GM12878 (cell line): Measurements from ENCODE around the gene MAL. TPM values are rescaled to one million over a fixed set of nuclear protein-coding genes. Genes with fewer than 3 reads are reported as not detected.

Experiments used
- ATAC-seq: fragments of 200-7000 bp; cut with Tn5 transposase; 3 replicates; pipeline ENCODE4 v1.9.1; 2020; ENCODE audit warnings: mild to moderate bottlenecking, moderate library complexity
- BruUV-seq: library from RNA; stranded (reverse); fragments of 400-500 nt; replicated peaks from 2 replicates; lab custom pipeline; 2021; lab: Mats Ljungman, UMichigan
- CTCF ChIA-PET: fragments of 300-600 bp; sonication (Branson Sonifier 250); formaldehyde crosslinking; extraction: SDS; loops from one replicate; lab custom pipeline; 2021; ENCODE audit warnings: inconsistent platforms; lab: Yijun Ruan, JAX
- POLR2A ChIA-PET: fragments of 350-600 bp; formaldehyde crosslinking; extraction: SDS; loops from one replicate; lab custom pipeline; 2021; ENCODE audit warnings: inconsistent platforms; lab: Charles Lee
- RAD21 ChIA-PET: fragments of 300-600 bp; sonication (Branson Sonifier 250); formaldehyde crosslinking; loops from one replicate; lab custom pipeline; 2023; ENCODE audit warnings: antibody characterized with exemption; ENCODE audit not compliant: unreplicated experiment; lab: Charles Lee
- SMC1A ChIA-PET: fragments of 300-600 bp; sonication (Branson Sonifier 250); formaldehyde crosslinking; loops from one replicate; lab custom pipeline; 2023; ENCODE audit not compliant: unreplicated experiment, uncharacterized antibody; lab: Charles Lee
- DNase-seq: peaks from one replicate; pipeline ENCODE4 v3.0.0-alpha.2; 2011; ENCODE audit warnings: low read depth, low spot score
- FAIRE-seq: peaks from 3 replicates; lab custom pipeline; 2011; peaks lifted over from hg19 to GRCh38; lab: Jason Lieb, UNC
- H2AFZ ChIP-seq: 2 replicates; pipeline ENCODE4 v1.6.0; 2011; ENCODE audit warnings: low read depth, low read length, control low read depth; ENCODE audit not compliant: control insufficient read depth
- H3K27ac ChIP-seq: 2 replicates; pipeline ENCODE4 v1.5.1; 2011; ENCODE audit warnings: control low read depth; ENCODE audit not compliant: control insufficient read depth, insufficient read depth
- H3K27me3 ChIP-seq, 2 experiments: replicated peaks in 1 of 2; 2 replicates each; pipeline versions ENCODE4 v1.6.0 to v1.6.1; 2011; ENCODE audit warnings: low read length in 1 of 2; ENCODE audit not compliant: control insufficient read depth in 2 of 2, insufficient read depth in 2 of 2
- H3K36me3 ChIP-seq, 2 experiments: 2 replicates each; pipeline ENCODE4 v1.5.1; 2011; ENCODE audit warnings: low read length in 1 of 2; ENCODE audit not compliant: control insufficient read depth in 2 of 2, insufficient read depth in 2 of 2
- H3K4me1 ChIP-seq: 2 replicates; pipeline ENCODE4 v1.6.1; 2011; ENCODE audit warnings: mild to moderate bottlenecking, low read length, moderate library complexity, mixed read lengths; ENCODE audit not compliant: control insufficient read depth, insufficient read depth
- H3K4me2 ChIP-seq: 2 replicates; pipeline ENCODE4 v1.6.0; 2011; ENCODE audit warnings: control low read depth; ENCODE audit not compliant: control insufficient read depth, insufficient read depth
- H3K4me3 ChIP-seq: fragments of 200-600 bp; sonication (generic); 2 replicates; pipeline ENCODE4 v1.5.1; 2016
- H3K79me2 ChIP-seq: 2 replicates; pipeline ENCODE4 v1.6.0; 2011; ENCODE audit warnings: low read length; ENCODE audit not compliant: control insufficient read depth, insufficient read depth
- H3K9ac ChIP-seq: 2 replicates; pipeline ENCODE4 v1.8.0; 2011; ENCODE audit warnings: low read length, control low read depth, mixed read lengths; ENCODE audit not compliant: control insufficient read depth, insufficient read depth
- H3K9me3 ChIP-seq: replicated peaks from 3 replicates; pipeline ENCODE4 v1.5.1; 2011; ENCODE audit warnings: mild to moderate bottlenecking, low read length; ENCODE audit not compliant: control insufficient read depth, insufficient read depth
- H4K20me1 ChIP-seq: 2 replicates; pipeline ENCODE4 v1.6.0; 2011; ENCODE audit not compliant: control insufficient read depth, insufficient read depth
- BCL3 ChIP-seq: IDR thresholded peaks from 2 replicates; pipeline ENCODE4 v1.6.1; 2011; ENCODE audit warnings: borderline replicate concordance, low read depth, mild to moderate bottlenecking, moderate library complexity, low read length; ENCODE audit not compliant: insufficient read depth, poor library complexity, severe bottlenecking
- CHD2 ChIP-seq: IDR thresholded peaks from 2 replicates; pipeline ENCODE4 v1.6.1; 2011; ENCODE audit warnings: low read depth, low read length, improper control_type of control experiment, borderline replicate concordance
- FOS ChIP-seq: IDR thresholded peaks from 3 replicates; pipeline ENCODE4 v1.6.1; 2011; ENCODE audit warnings: borderline replicate concordance; ENCODE audit not compliant: insufficient read length; ENCODE audit errors: extremely low read depth
- GABPA ChIP-seq: IDR thresholded peaks from 2 replicates; pipeline ENCODE4 v1.6.1; 2014; ENCODE audit warnings: antibody characterized with exemption, low read depth, mild to moderate bottlenecking, inconsistent platforms
- GATAD2B ChIP-seq: fragments of 450-650 bp; conservative IDR thresholded peaks from 2 replicates; pipeline ENCODE4 v1.6.1; 2017; ENCODE audit warnings: low read depth, mild to moderate bottlenecking, moderate library complexity
- HDAC2 ChIP-seq: fragments of 200-600 bp; sonication (generic); IDR thresholded peaks from 2 replicates; pipeline ENCODE4 v1.6.1; 2017
- IKZF2 ChIP-seq, 2 experiments: fragments of 450-650 bp; IDR thresholded peaks; 2 replicates each; pipeline ENCODE4 v1.6.1; 2017; ENCODE audit warnings: mild to moderate bottlenecking in 2 of 2, moderate library complexity in 2 of 2
- JUNB ChIP-seq: IDR thresholded peaks from 2 replicates; pipeline ENCODE4 v1.6.1; 2016; ENCODE audit warnings: antibody characterized with exemption, mild to moderate bottlenecking
- MLLT1 ChIP-seq: fragments of 450-650 bp; IDR thresholded peaks from 2 replicates; pipeline ENCODE4 v1.6.1; 2016; ENCODE audit warnings: mild to moderate bottlenecking
- NFXL1 ChIP-seq: fragments of 450-650 bp; IDR thresholded peaks from 2 replicates; pipeline ENCODE4 v1.6.1; 2017; ENCODE audit warnings: antibody characterized with exemption, mild to moderate bottlenecking, borderline replicate concordance
- PAX8 ChIP-seq: fragments of 450-650 bp; IDR thresholded peaks from 2 replicates; pipeline ENCODE4 v1.6.1; 2017; ENCODE audit warnings: mild to moderate bottlenecking, moderate library complexity
- RBBP5 ChIP-seq: fragments of 200-600 bp; sonication (generic); conservative IDR thresholded peaks from 2 replicates; pipeline ENCODE4 v1.6.1; 2016
- SMC3 ChIP-seq: IDR thresholded peaks from 2 replicates; pipeline ENCODE4 v1.6.1; 2011; ENCODE audit warnings: low read length, improper control_type of control experiment, borderline replicate concordance
- SREBF2 ChIP-seq: IDR thresholded peaks from 2 replicates; pipeline ENCODE4 v1.6.1; 2012; ENCODE audit warnings: mild to moderate bottlenecking, low read length
- ZNF207 ChIP-seq: fragments of 450-650 bp; IDR thresholded peaks from 2 replicates; pipeline ENCODE4 v1.6.1; 2014; ENCODE audit warnings: antibody characterized with exemption, mild to moderate bottlenecking, borderline replicate concordance
- ZNF24 ChIP-seq: fragments of 450-650 bp; IDR thresholded peaks from 2 replicates; pipeline ENCODE4 v1.6.1; 2017; ENCODE audit warnings: antibody characterized with exemption, mild to moderate bottlenecking
- WGBS: methylation state at CpG from one replicate; pipeline ENCODE4 v1.1.6; 2016; ENCODE audit warnings: low lambda C conversion rate; ENCODE audit not compliant: insufficient replicate concordance, insufficient coverage; ENCODE audit errors: missing lambda C conversion rate; 5-methylcytosine and 5-hydroxymethylcytosine counted together
- in situ Hi-C: fragments of 300-500 bp; cut with MboI; formaldehyde crosslinking; loops from 9 replicates; pipeline ENCODE4 v1.14.3; 2018; ENCODE audit warnings: mixed read lengths
- intact Hi-C: fragments of 100-400 bp; cut with micrococcal nuclease; formaldehyde crosslinking; loops from one replicate; pipeline ENCODE4 v1.14.2; 2022; ENCODE audit not compliant: unreplicated experiment
- polyA plus RNA-seq, 11 experiments: library from polyadenylated mRNA; depleted of rRNA in 4 of 11; unstranded in 6 of 11; stranded (reverse) in 5 of 11; fragments of >200 nt; fragmentation: Nextera tagmentation in 4 of 11; fragmentation: Illumina TruSeq in 1 of 11; extraction: Ambion mirVana in 4 of 11; extraction: Trizol in 1 of 11; gene quantifications; 1 replicate in 1 of 11; 2 replicates in 10 of 11; pipeline versions ENCODE4 v1.2.1 to v1.2.3, GENCODE V29; 2011 to 2016; ENCODE audit warnings: inconsistent platforms in 2 of 11, missing spikeins in 2 of 11, low read depth in 1 of 11
- total RNA-seq, 4 experiments: library from RNA; depleted of rRNA in 3 of 4; stranded (reverse); fragments of >200 nt in 3 of 4; fragmentation: Illumina TruSeq in 1 of 4; extraction: Trizol in 1 of 4; gene quantifications; 2 replicates each; pipeline versions ENCODE4 v1.2.1 to v1.2.3, GENCODE V29; 2013 to 2021

The MAL gene
- total and polyA plus RNA-seq, 10 of the 15 experiments (the other 5 are each of a cell fraction or from before 2014, with no cell fraction given): 1.3 to 4.5 (median 1.7) TPM

- BruUV-seq: no TSS peak
- Histone ChIP-seq H3K36me3 (no peaks in the 10 kb centered on the region), H3K79me2 (no peaks in the 10 kb centered on the region), H3K9ac (no peak overlapping the region), H4K20me1 (no peaks in the 10 kb centered on the region), H3K4me3 (no peak overlapping the region), H2AFZ (no peak overlapping the region), H3K27me3 (no peaks in the 10 kb centered on the region), H3K9me3 (no peaks in the 10 kb centered on the region), H3K4me2 (no peak overlapping the region), H3K27ac (no peak overlapping the region), H3K4me1 (peaks cover 20% of the 10 kb centered on the region)
- ChIA-PET RAD21 (no interaction called here), SMC1A (no interaction called here), CTCF (interaction anchor here (1.0 to 4.5 kb wide), 3 partner anchors 13 to 67 kb away, joined by 4 to 18 read pairs (median 5); no protein-coding TSS in a partner anchor), POLR2A (no interaction called here)
- TF ChIP-seq SMC3: no peak
- TF ChIP-seq RBBP5: no peak
- no peak for TF ChIP-seq CHD2
- TF ChIP-seq ZNF207: no peak
- TF ChIP-seq FOS: no peak
- TF ChIP-seq PAX8: no peak
- no peak for TF ChIP-seq HDAC2
- no peak for DNase-seq
- in situ Hi-C loops (no loop called here), intact Hi-C loops (no loop called here)
- WGBS: 0% methylated on average over 2 of the region's 2 CpGs
- no peak for ATAC-seq
- FAIRE-seq: no peak
These were observed 16.5 kb upstream of the MAL start for GRCh38 chr2:95008996-95009395.

- ATAC-seq (no peak), FAIRE-seq (no peak), DNase-seq (no peak)
- Histone ChIP-seq H3K9me3 (no peaks in the 10 kb centered on the region), H4K20me1 (no peaks in the 10 kb centered on the region), H3K27me3 (no peaks in the 10 kb centered on the region), H3K4me1 (peaks cover 24% of the 10 kb centered on the region), H3K9ac (no peak overlapping the region), H3K27ac (no peak overlapping the region), H3K4me3 (no peak overlapping the region), H3K4me2 (no peak overlapping the region), H3K36me3 (no peaks in the 10 kb centered on the region), H2AFZ (no peak overlapping the region), H3K79me2 (no peaks in the 10 kb centered on the region)
- WGBS: 18% methylated on average over 5 of the region's 5 CpGs
- ChIA-PET POLR2A (no interaction called here), SMC1A (interaction anchor here (0.9 kb wide), 1 partner anchor 14 kb away, joined by 3 read pairs; no protein-coding TSS in a partner anchor), RAD21 (no interaction called here), CTCF (interaction anchor here (4.5 kb wide), 1 partner anchor 13 kb away, joined by 18 read pairs; no protein-coding TSS in a partner anchor)
- intact Hi-C loops: no loop called here
- BruUV-seq: no TSS peak
- in situ Hi-C loops: no loop called here
- TF ChIP-seq IKZF2 (IDR thresholded peaks at IDR 0.05) (no peak), JUNB (no peak), NFXL1 (no peak), MLLT1 (no peak), GATAD2B (no peak), ZNF207 (no peak), BCL3 (no peak), SREBF2 (no peak), ZNF24 (no peak), GABPA (no peak)
These were observed 16.1 kb upstream of the MAL start for GRCh38 chr2:95009412-95009811.
